Erythroblast (primary cell): Measurements from ENCODE around the gene BTBD10.

ENCODE experiments used
- GATA1 ChIP-seq: IDR thresholded peaks from 2 replicates; pipeline ENCODE4 v1.6.1; 2011; ENCODE audit warnings: low read depth, mild to moderate bottlenecking, control low read depth, low read length, moderate library complexity
- POLR2A ChIP-seq: IDR thresholded peaks from 2 replicates; pipeline ENCODE4 v1.6.1; 2011; ENCODE audit warnings: mild to moderate bottlenecking, low read length

GRCh38 chr11:13339195-13340153 is 123.5 kb downstream of the BTBD10 start:
- no peak for TF ChIP-seq POLR2A
- TF ChIP-seq GATA1: no peak
